GM12872 (cell line): ENCODE results near the gene PCBP4.

Experiments
- CTCF ChIP-seq: IDR thresholded peaks from 3 replicates; pipeline ENCODE4 v1.5.1; 2011; ENCODE audit warnings: low read depth, mild to moderate bottlenecking, low read length, moderate library complexity; ENCODE audit not compliant: insufficient read depth

Gene PCBP4

GRCh38 chr3:51948016-51948580 lies 19.2 kb downstream of the PCBP4 start:
- TF ChIP-seq CTCF: no peak

DNA sequence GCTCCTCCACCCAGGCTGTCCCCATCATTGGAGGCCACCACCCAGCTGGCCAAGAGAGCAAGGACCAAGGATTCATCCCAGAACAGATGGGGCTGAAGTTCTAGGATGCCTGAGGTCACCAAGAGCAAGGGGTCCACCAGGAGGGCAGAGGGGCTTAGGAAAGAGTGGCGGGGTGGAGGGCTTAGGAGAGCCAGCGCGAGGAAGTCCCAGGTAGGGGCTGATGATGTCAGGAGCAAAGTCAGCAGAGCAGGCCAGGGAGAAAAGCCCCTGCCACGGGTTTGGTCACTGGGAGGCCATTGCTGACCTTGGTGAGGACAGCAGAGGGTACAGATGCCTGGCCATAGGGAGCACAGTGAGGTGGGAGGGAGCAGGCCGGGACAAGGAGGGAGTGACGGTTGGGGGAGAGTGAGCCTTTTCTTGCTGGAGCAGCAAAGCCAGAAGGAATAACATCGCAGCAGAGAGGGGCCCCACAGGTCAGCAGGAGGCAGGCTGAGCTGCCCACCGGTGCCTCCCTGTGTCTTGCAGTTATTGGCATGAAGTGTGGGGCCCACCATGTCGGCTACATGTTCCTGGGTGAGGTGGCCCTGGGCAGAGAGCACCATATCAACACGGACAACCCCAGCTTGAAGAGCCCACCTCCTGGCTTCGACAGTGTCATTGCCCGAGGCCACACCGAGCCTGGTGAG lies 19.9 kb downstream of the PCBP4 start:
- TF ChIP-seq CTCF: no peak

DNA sequence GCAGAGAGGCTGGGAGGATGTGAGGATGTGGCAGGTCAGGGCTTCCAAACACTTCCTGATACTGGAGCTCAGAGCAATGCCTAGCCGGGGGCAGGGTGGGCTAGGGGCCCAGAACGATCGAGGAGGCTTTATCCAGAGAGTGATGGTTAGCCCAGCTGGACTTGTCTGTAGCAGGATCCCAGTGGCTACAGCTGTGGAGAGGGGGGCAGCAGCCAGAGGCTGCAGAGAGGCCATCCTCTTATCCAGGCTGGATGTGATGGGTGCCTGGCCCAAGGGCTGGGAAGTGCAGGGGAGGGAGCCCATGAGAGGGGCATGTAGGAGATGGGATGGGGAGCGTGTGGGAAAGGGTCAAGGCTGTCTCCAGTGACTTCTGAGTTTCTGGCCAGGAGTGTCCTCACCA lies 20.5 kb downstream of the PCBP4 start:
- TF ChIP-seq CTCF: no peak

GRCh38 chr3:51945926-51946705 lies 21.1 kb downstream of the PCBP4 start:
- no peak for TF ChIP-seq CTCF

GRCh38 chr3:51945031-51945840 lies 22.0 kb downstream of the PCBP4 start:
- TF ChIP-seq CTCF: no peak

- TF ChIP-seq CTCF: no peak
These were observed 22.7 kb downstream of the PCBP4 start for GRCh38 chr3:51944451-51945021.
